ENCODE data around the gene NEDD9. TPM values are rescaled to one million over a fixed set of nuclear protein-coding genes. Genes with fewer than 3 reads are reported as not detected.
A peak's percentile ranks its signal among the peaks of the same experiment; 100 is the strongest.

Gene NEDD9
- total RNA-seq, 6 donors from 2014 or later = 122 to 334 (median 173) TPM

DNA sequence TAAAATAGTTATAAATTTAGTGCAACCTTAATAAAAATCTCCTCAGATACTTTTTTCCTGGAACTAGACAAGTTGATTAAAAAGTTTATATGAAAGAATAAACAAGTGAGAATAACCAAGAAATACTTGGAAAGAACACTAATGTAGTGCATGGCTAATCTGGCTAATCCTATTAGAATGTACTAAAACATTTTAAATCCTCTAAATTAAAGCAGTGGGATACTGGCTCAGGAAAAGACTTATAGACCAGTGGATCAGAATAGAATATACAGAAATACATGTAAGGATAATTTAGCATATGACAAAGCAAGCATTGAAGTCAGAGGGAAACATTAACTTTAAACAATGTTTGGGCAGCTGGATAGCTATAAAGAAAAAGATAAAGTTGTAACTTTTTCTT lies 79.9 kb downstream of the NEDD9 start:
- TF ChIP-seq POLR2AphosphoS5 (IDR thresholded peaks at IDR 0.05) (no peak), EP300 (IDR thresholded peaks at IDR 0.05) (no peak), POLR2A (IDR thresholded peaks at IDR 0.05) (no peak)
- TF ChIP-seq, protein P1, sequence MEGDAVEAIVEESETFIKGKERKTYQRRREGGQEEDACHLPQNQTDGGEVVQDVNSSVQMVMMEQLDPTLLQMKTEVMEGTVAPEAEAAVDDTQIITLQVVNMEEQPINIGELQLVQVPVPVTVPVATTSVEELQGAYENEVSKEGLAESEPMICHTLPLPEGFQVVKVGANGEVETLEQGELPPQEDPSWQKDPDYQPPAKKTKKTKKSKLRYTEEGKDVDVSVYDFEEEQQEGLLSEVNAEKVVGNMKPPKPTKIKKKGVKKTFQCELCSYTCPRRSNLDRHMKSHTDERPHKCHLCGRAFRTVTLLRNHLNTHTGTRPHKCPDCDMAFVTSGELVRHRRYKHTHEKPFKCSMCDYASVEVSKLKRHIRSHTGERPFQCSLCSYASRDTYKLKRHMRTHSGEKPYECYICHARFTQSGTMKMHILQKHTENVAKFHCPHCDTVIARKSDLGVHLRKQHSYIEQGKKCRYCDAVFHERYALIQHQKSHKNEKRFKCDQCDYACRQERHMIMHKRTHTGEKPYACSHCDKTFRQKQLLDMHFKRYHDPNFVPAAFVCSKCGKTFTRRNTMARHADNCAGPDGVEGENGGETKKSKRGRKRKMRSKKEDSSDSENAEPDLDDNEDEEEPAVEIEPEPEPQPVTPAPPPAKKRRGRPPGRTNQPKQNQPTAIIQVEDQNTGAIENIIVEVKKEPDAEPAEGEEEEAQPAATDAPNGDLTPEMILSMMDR (IDR thresholded peaks at IDR 0.05) = no peak
- no peaks in the 10 kb centered on the region for H3K4me1 ChIP-seq
- no peaks in the 10 kb centered on the region for H3K9me3 ChIP-seq
- H3K27me3 ChIP-seq = no peaks in the 10 kb centered on the region
- H3K36me3 ChIP-seq = no peaks in the 10 kb centered on the region
- H3K27ac ChIP-seq = no peak overlapping the region
- no peak overlapping the region for H3K4me3 ChIP-seq
- DNase-seq (no peak), ATAC-seq (ENCODE audit: low FRiP score in 2 of 2) (no peak)

GRCh38 chr6:11151488-11151887 lies 81.0 kb downstream of the NEDD9 start:
- WGBS, 2 donors = 94 to 95% methylated on average over 1 of the region's 1 CpG
- no peaks in the 10 kb centered on the region for H3K27me3 ChIP-seq
- H3K4me3 ChIP-seq = no peak overlapping the region
- no peak overlapping the region for H3K27ac ChIP-seq
- no peaks in the 10 kb centered on the region for H3K4me1 ChIP-seq
- H3K9me3 ChIP-seq = no peaks in the 10 kb centered on the region
- H3K36me3 ChIP-seq = no peaks in the 10 kb centered on the region
- DNase-seq (no peak), ATAC-seq (ENCODE audit: low FRiP score in 2 of 2) (no peak)
- TF ChIP-seq, protein P1 (IDR thresholded peaks at IDR 0.05) = no peak
- TF ChIP-seq EP300 (IDR thresholded peaks at IDR 0.05) = no peak
- no peak for TF ChIP-seq POLR2A (IDR thresholded peaks at IDR 0.05)
- TF ChIP-seq POLR2AphosphoS5 (IDR thresholded peaks at IDR 0.05) = no peak

DNA sequence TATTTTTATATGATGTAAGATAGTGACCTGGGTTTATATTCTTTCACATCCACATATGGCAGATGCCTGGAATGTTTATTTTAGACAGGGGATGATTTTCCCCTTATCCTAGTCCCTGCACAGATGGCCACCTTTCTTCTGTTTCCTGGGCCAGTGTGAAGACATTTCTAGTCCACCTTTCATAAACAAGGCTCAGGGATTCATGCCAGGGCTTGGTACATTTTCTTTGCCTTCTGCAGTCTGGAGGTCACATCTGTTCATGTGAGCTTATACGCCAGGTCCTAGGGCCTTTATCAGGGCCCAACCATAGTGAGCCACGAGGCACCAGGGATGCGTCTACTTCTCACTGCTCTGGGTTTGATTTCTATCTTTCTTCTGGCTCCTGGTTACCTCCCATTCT lies 82.9 kb downstream of the NEDD9 start:
- 96 to 98% methylated on average over 3 of the region's 3 CpGs for WGBS, 2 donors
- no peaks in the 10 kb centered on the region for H3K36me3 ChIP-seq

DNA sequence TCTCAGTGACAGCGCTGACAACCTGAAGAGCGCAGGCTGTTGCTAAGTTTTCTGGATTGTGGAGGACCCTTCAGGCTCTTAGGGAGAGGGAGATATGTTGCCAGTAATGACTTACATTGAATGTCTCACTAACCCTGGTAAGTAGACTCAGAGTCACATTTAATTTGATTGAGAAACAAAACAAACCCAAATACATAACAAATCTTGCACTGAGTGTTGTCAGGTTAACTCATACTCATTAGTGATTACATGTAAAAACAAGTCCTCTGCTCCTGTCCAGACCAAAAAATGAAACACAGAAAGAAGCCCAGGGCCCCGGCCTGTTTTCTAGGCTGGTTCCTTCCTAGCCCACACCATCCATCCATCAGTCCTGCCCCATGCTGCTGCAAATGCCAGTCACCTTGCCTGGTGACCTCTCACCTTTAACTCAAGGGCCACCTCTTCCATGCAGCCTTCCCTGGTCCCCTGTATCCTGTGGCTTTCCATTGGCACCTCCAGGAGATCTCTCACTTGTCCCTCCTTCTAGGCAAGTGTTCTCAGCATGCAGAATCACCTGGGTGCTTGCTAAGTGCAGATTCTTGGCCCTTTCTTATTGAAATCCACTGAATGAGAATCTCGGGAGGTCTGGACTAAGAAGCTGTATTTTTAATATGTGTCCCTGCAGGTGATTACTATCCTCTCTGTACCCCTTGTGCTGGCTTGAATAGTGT lies 86.2 kb downstream of the NEDD9 start:
- ATAC-seq (ENCODE audit: low FRiP score in 2 of 2) = peak in 1 of 2 donors; percentile 47
- H3K27me3 ChIP-seq = no peaks in the 10 kb centered on the region
- DNase-seq = no peak
- 95 to 97% methylated on average over 4 of the region's 4 CpGs for WGBS, 2 donors
- H3K4me3 ChIP-seq = no peak overlapping the region
- H3K36me3 ChIP-seq = no peaks in the 10 kb centered on the region
- peaks cover 0 to 8% (median 6%) of the 10 kb centered on the region in 4 donors for H3K4me1 ChIP-seq
- TF ChIP-seq POLR2A (IDR thresholded peaks at IDR 0.05) = no peak
- no peak overlapping the region for H3K27ac ChIP-seq
- H3K9me3 ChIP-seq = no peaks in the 10 kb centered on the region

More for the DNA sequence above, 82.9 kb downstream of the NEDD9 start:
- Histone ChIP-seq H3K27me3 (no peaks in the 10 kb centered on the region), H3K4me1 (peaks cover 0 to 4% (median 1%) of the 10 kb centered on the region in 4 donors), H3K27ac (no peak overlapping the region), H3K4me3 (no peak overlapping the region), H3K9me3 (no peaks in the 10 kb centered on the region)
- no peak for DNase-seq
- no peak for ATAC-seq (ENCODE audit: low FRiP score in 2 of 2)
- TF ChIP-seq POLR2A (IDR thresholded peaks at IDR 0.05) (no peak), POLR2AphosphoS5 (IDR thresholded peaks at IDR 0.05) (no peak), EP300 (IDR thresholded peaks at IDR 0.05) (no peak)
- TF ChIP-seq, protein P1 (IDR thresholded peaks at IDR 0.05) = no peak

GRCh38 chr6:11144393-11144851 lies 88.0 kb downstream of the NEDD9 start:
- Histone ChIP-seq H3K36me3 (no peaks in the 10 kb centered on the region), H3K4me1 (peaks cover 0 to 8% (median 6%) of the 10 kb centered on the region in 4 donors), H3K4me3 (no peak overlapping the region), H3K27ac (no peak overlapping the region), H3K27me3 (no peaks in the 10 kb centered on the region), H3K9me3 (no peaks in the 10 kb centered on the region)
- 21 to 25% methylated on average over 6 of the region's 6 CpGs for WGBS, 2 donors
- DNase-seq (peak in 1 of 2 donors; percentile 84), ATAC-seq (ENCODE audit: low FRiP score in 2 of 2) (peak; percentile 90 to 92)
- TF ChIP-seq, protein P1 (IDR thresholded peaks at IDR 0.05) = peak; percentile 84 to 89 (median 88)
- no peak for TF ChIP-seq EP300 (IDR thresholded peaks at IDR 0.05)

Data from upper lobe of left lung (tissue), 6 donors.